ENCODE data around the gene MGAT3.

DNA sequence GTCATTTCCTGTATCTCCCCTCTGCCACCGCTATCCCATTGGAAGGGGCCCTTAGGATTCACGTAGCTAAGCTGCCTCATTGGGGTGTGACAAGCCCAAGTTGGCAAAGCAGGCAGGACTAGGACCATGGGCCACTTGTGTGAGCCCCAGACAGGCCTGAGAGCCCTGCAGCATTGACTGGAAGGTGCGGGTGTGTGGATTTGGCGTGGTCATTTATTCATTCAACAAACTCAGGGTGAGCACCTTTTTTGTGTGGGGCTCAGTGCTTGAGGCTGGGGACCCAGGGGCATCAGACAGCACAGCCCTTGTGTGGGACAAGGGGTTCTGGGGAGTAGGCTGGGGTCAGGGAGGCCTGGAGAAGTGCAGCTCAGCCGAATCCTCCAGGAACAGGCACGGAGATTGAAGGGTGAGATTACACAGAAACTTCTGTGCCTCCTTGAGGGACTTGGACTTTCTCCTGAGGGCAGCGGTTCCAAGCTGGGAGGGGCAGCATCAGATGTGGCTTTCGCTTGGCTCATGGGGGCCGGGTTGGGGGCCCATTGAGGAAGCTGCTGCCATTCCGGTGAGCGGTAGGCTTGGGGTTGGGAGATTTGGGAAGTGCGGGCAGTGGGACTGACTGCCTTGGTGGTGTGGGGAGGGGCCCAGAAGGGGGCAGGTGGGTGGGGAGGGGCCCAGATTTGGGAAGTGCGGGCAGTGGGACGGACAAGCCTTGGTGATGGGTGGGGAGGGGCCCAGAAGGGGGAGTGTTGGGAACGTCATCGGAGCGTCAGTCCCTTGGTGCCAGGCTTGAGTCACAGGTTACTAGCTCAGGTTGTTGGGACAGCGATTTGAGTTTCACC is 11.9 kb downstream of the MGAT3 start:
- TF ChIP-seq, protein P1, sequence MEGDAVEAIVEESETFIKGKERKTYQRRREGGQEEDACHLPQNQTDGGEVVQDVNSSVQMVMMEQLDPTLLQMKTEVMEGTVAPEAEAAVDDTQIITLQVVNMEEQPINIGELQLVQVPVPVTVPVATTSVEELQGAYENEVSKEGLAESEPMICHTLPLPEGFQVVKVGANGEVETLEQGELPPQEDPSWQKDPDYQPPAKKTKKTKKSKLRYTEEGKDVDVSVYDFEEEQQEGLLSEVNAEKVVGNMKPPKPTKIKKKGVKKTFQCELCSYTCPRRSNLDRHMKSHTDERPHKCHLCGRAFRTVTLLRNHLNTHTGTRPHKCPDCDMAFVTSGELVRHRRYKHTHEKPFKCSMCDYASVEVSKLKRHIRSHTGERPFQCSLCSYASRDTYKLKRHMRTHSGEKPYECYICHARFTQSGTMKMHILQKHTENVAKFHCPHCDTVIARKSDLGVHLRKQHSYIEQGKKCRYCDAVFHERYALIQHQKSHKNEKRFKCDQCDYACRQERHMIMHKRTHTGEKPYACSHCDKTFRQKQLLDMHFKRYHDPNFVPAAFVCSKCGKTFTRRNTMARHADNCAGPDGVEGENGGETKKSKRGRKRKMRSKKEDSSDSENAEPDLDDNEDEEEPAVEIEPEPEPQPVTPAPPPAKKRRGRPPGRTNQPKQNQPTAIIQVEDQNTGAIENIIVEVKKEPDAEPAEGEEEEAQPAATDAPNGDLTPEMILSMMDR (IDR thresholded peaks at IDR 0.05; ENCODE audit: poor library complexity), result no peak
- no peak for TF ChIP-seq EZH2 (IDR thresholded peaks at IDR 0.05; ENCODE audit: borderline replicate concordance)
